DOHH2 (cell line): ENCODE data around the gene CHD9NB.

Experiments
- EZH2phosphoT487 ChIP-seq: fragments of 200-600 bp; sonication (generic); IDR thresholded peaks from 2 replicates; pipeline ENCODE4 v1.6.1; 2017; ENCODE audit warnings: borderline replicate concordance, mild to moderate bottlenecking, antibody characterized with exemption, low read length, moderate library complexity, mixed read lengths
- TF ChIP-seq, protein P1 (sequence below): fragments of 200-600 bp; sonication (generic); IDR thresholded peaks from one replicate; pipeline ENCODE4 v1.5.1; 2014; ENCODE audit warnings: antibody characterized with exemption, mild to moderate bottlenecking, low read depth, low read length; ENCODE audit not compliant: poor library complexity, severe bottlenecking

DNA sequence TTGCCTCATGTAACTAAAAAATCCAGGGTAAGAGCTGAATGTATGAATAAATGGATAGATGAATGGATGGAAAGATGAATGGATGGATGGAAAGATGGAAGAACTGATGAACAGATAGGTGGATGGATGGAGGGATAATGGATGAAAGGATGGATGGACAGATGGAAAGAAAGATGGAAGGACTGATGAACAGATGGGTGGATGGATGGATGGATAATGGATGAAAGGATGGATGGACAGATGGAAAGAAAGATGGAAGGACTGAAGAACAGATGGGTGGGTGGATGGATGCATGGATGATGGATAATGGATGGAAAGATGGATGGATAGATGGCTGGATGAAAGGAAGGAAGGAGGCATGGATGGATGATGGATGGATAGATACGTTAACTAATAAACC lies 11.9 kb downstream of the CHD9NB start:
- TF ChIP-seq, protein P1, sequence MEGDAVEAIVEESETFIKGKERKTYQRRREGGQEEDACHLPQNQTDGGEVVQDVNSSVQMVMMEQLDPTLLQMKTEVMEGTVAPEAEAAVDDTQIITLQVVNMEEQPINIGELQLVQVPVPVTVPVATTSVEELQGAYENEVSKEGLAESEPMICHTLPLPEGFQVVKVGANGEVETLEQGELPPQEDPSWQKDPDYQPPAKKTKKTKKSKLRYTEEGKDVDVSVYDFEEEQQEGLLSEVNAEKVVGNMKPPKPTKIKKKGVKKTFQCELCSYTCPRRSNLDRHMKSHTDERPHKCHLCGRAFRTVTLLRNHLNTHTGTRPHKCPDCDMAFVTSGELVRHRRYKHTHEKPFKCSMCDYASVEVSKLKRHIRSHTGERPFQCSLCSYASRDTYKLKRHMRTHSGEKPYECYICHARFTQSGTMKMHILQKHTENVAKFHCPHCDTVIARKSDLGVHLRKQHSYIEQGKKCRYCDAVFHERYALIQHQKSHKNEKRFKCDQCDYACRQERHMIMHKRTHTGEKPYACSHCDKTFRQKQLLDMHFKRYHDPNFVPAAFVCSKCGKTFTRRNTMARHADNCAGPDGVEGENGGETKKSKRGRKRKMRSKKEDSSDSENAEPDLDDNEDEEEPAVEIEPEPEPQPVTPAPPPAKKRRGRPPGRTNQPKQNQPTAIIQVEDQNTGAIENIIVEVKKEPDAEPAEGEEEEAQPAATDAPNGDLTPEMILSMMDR, result no peak
- TF ChIP-seq EZH2phosphoT487, result no peak
